ENCODE measurements around the gene TENM3.

The TENM3 gene

GRCh38 chr4:182819751-182820150, 576.5 kb downstream of the TENM3 start:
- no peak for DNase-seq (ENCODE audit: low read depth)

GRCh38 chr4:182822554-182822953, 579.4 kb downstream of the TENM3 start:
- DNase-seq (ENCODE audit: low read depth): no peak

- DNase-seq (ENCODE audit: low read depth): no peak
Observed at GRCh38 chr4:182823576-182823975, 580.4 kb downstream of the TENM3 start.

GRCh38 chr4:182825003-182825402, 581.8 kb downstream of the TENM3 start:
- DNase-seq (ENCODE audit: low read depth): no peak

- no peak for DNase-seq (ENCODE audit: low read depth)
Observed at GRCh38 chr4:182825786-182826185, 582.6 kb downstream of the TENM3 start.

- no peak for DNase-seq (ENCODE audit: low read depth)
Observed at GRCh38 chr4:182826391-182826790, 583.2 kb downstream of the TENM3 start.

GRCh38 chr4:182827166-182827565, 584.0 kb downstream of the TENM3 start:
- no peak for DNase-seq (ENCODE audit: low read depth)

- DNase-seq (ENCODE audit: low read depth): no peak
Observed at GRCh38 chr4:182827954-182828353, 584.8 kb downstream of the TENM3 start.

- no peak for DNase-seq (ENCODE audit: low read depth)
Observed at GRCh38 chr4:182828360-182829025, 585.3 kb downstream of the TENM3 start.

- DNase-seq (ENCODE audit: low read depth): no peak
Observed at GRCh38 chr4:182829196-182829595, 586.0 kb downstream of the TENM3 start.

GRCh38 chr4:182831376-182831775, 588.2 kb downstream of the TENM3 start:
- no peak for DNase-seq (ENCODE audit: low read depth)

GRCh38 chr4:182832352-182833120, 589.3 kb downstream of the TENM3 start:
- DNase-seq (ENCODE audit: low read depth): no peak

GRCh38 chr4:182835006-182835740, 592.0 kb downstream of the TENM3 start:
- DNase-seq (ENCODE audit: low read depth): no peak

- DNase-seq (ENCODE audit: low read depth): no peak
Observed at GRCh38 chr4:182837831-182838230, 594.6 kb downstream of the TENM3 start.

- no peak for DNase-seq (ENCODE audit: low read depth)
Observed at GRCh38 chr4:182838535-182838934, 595.3 kb downstream of the TENM3 start.

GRCh38 chr4:182839256-182839655, 596.1 kb downstream of the TENM3 start:
- no peak for DNase-seq (ENCODE audit: low read depth)

- DNase-seq (ENCODE audit: low read depth): no peak
Observed at GRCh38 chr4:182840108-182840507, 596.9 kb downstream of the TENM3 start.

GRCh38 chr4:182842104-182842600, 599.0 kb downstream of the TENM3 start:
- no peak for DNase-seq (ENCODE audit: low read depth)

GRCh38 chr4:182842759-182843390, 599.7 kb downstream of the TENM3 start:
- no peak for DNase-seq (ENCODE audit: low read depth)

GRCh38 chr4:182843808-182844325, 600.7 kb downstream of the TENM3 start:
- no peak for DNase-seq (ENCODE audit: low read depth)

- DNase-seq (ENCODE audit: low read depth): no peak
Observed at GRCh38 chr4:182845618-182846017, 602.4 kb downstream of the TENM3 start.

- no peak for DNase-seq (ENCODE audit: low read depth)
Observed at GRCh38 chr4:182846036-182846435, 602.8 kb downstream of the TENM3 start.

All from iris pigment epithelial cell (primary cell).